Pancreas (tissue), 10 donors: Measurements from ENCODE around the gene CDK6. TPM values are rescaled to one million over a fixed set of nuclear protein-coding genes. Genes with fewer than 3 reads are reported as not detected.

Experiments
- ATAC-seq, 4 donors: fragments of 200-7000 bp; cut with Tn5 transposase; one replicate each; pipeline versions ENCODE4 v1.8.0 to v1.9.1; 2020; ENCODE audit warnings: mild to moderate bottlenecking in 4 of 4, moderate library complexity in 4 of 4
- DNase-seq, 6 donors: peaks; one replicate each; pipeline ENCODE4 v3.0.0-alpha.2; 2020
- FAIRE-seq: peaks from 2 replicates; lab custom pipeline; 2012; peaks lifted over from hg19 to GRCh38; lab: Jason Lieb, UNC
- H3K27ac ChIP-seq, 4 donors: fragments of 200-600 bp; sonication (generic); 1 replicate in 3 of 4; 2 replicates in 1 of 4; pipeline versions ENCODE4 v1.5.0 to v1.8.0; 2020
- H3K27me3 ChIP-seq, 4 donors: fragments of 200-600 bp; one replicate each; pipeline ENCODE4 v1.8.0; 2021
- H3K36me3 ChIP-seq, 3 donors: fragments of 200-600 bp; sonication (generic) in 1 of 3; one replicate each; pipeline versions ENCODE4 v1.5.0 to v1.8.0; 2020 to 2021
- H3K4me1 ChIP-seq, 3 donors: fragments of 200-600 bp; one replicate each; pipeline ENCODE4 v1.8.0; 2021
- H3K4me3 ChIP-seq, 4 donors: fragments of 200-600 bp; sonication (generic) in 2 of 4; one replicate each; pipeline versions ENCODE4 v1.5.0 to v1.8.0; 2020 to 2021
- H3K9me3 ChIP-seq, 4 donors: fragments of 200-600 bp; one replicate each; pipeline ENCODE4 v1.8.0; 2021
- WGBS, 2 donors: extraction: QIAGEN DNeasy Blood & Tissue Kit; methylation state at CpG; one replicate each; pipeline ENCODE4 v1.1.7; 2013; 5-methylcytosine and 5-hydroxymethylcytosine counted together
- intact Hi-C, 3 donors: fragments of 100-400 bp; cut with DNase I; formaldehyde crosslinking; loops; one replicate each; pipeline versions ENCODE4 v1.11.1 to v1.14.2; 2022
- polyA plus RNA-seq, 2 donors: library from polyadenylated mRNA; stranded (reverse); fragments of 200-250 nt; gene quantifications; one replicate each; pipeline ENCODE4 v1.2.3, GENCODE V29; 2013
- total RNA-seq, 6 donors: library from RNA; stranded (reverse); fragmentation: NEBNext Ultra II Directional in 4 of 6; extraction: Animal tissue kit (Norgen Biotek cat#: 25700) in 4 of 6; gene quantifications; one replicate each; pipeline versions ENCODE4 v1.2.1 to v1.2.4, GENCODE V29; 2021 to 2023
- TF ChIP-seq, protein P1 (sequence below), 4 donors: fragments of 200-600 bp; sonication (generic) in 3 of 4; IDR thresholded peaks; one replicate each; pipeline versions ENCODE4 v1.5.0 to v1.8.0; 2021; ENCODE audit warnings: antibody characterized with exemption in 4 of 4
- donor health status: healthy with polysubstance abuse.
- donor health status: DM: no; HTN: no; CAD: no; lungs with moderate emphysema.
- donor health status: DM: no; HTN: no; CAD: no.
- donor health status: control.
- donor health status: control.
- donor health status: Bipolar disorder and iron deficiency.
- donor health status: DM: yes; HTN: yes; CAD: no.
- donor health status: DM: no; HTN: no; CAD: no.
- donor health status: DM: no; HTN: no; CAD: no.
- donor health status: DM: yes; HTN: yes; CAD: no.

The CDK6 gene
- total and polyA plus RNA-seq, 8 donors: 2.4 to 33.4 (median 18.7) TPM

DNA sequence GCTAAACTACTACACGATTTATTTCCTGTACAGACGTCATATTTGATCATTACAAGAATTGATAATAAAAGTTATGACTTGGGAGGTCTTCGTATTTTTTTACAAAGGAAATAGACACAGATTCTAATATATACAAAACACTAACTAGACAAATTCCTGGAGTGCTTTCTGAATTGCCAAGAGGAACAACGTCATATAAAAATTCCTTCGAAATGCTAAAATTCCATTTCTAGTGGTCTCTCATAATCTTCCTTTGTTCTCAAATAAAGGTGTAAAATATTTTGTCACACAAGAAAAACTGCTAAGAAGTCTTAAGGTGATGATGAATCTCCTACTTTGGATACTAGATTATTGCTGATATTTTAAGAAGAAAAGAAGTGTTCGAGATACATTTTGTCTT lies 85.4 kb downstream of the CDK6 start:
- DNase-seq (no peak), FAIRE-seq (no peak), ATAC-seq (no peak)
- Histone ChIP-seq H3K9me3 (no peaks in the 10 kb centered on the region), H3K4me3 (no peak overlapping the region), H3K27ac (no peak overlapping the region), H3K36me3 (no peaks in the 10 kb centered on the region), H3K27me3 (no peaks in the 10 kb centered on the region), H3K4me1 (peaks cover 0 to 14% (median 13%) of the 10 kb centered on the region in 3 donors)
- WGBS, 2 donors: 93 to 96% methylated on average over 6 of the region's 6 CpGs
- TF ChIP-seq, protein P1, sequence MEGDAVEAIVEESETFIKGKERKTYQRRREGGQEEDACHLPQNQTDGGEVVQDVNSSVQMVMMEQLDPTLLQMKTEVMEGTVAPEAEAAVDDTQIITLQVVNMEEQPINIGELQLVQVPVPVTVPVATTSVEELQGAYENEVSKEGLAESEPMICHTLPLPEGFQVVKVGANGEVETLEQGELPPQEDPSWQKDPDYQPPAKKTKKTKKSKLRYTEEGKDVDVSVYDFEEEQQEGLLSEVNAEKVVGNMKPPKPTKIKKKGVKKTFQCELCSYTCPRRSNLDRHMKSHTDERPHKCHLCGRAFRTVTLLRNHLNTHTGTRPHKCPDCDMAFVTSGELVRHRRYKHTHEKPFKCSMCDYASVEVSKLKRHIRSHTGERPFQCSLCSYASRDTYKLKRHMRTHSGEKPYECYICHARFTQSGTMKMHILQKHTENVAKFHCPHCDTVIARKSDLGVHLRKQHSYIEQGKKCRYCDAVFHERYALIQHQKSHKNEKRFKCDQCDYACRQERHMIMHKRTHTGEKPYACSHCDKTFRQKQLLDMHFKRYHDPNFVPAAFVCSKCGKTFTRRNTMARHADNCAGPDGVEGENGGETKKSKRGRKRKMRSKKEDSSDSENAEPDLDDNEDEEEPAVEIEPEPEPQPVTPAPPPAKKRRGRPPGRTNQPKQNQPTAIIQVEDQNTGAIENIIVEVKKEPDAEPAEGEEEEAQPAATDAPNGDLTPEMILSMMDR (IDR thresholded peaks at IDR 0.05): no peak
- intact Hi-C loops: no loop called here

DNA sequence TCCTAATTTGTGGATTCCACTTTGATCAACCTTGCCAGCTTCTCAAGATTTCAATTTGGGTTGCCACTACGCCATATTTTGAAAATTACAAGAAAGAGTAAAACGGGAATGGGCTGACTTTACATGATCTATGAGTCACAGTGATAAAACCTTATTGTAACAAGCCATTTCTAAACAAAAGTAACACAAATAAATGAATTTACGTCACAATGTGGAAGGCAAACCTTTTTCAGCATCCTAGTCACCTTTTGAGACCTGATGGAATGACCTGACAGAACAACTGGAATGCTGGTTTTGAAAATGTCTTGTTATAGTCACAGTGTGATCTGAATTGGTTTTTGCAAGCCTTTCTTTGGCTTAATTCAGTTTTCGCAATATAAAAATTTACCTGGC lies 85.9 kb downstream of the CDK6 start:
- peaks cover 0 to 14% (median 13%) of the 10 kb centered on the region in 3 donors for H3K4me1 ChIP-seq
- WGBS, 2 donors: 86 to 87% methylated on average over 4 of the region's 4 CpGs
- no peaks in the 10 kb centered on the region for H3K36me3 ChIP-seq
- no peaks in the 10 kb centered on the region for H3K9me3 ChIP-seq
- TF ChIP-seq, protein P1 (IDR thresholded peaks at IDR 0.05): no peak
- intact Hi-C loops: no loop called here
- no peak overlapping the region for H3K4me3 ChIP-seq
- no peak for ATAC-seq
- no peak overlapping the region for H3K27ac ChIP-seq
- no peak for FAIRE-seq
- H3K27me3 ChIP-seq: no peaks in the 10 kb centered on the region
- DNase-seq: no peak

DNA sequence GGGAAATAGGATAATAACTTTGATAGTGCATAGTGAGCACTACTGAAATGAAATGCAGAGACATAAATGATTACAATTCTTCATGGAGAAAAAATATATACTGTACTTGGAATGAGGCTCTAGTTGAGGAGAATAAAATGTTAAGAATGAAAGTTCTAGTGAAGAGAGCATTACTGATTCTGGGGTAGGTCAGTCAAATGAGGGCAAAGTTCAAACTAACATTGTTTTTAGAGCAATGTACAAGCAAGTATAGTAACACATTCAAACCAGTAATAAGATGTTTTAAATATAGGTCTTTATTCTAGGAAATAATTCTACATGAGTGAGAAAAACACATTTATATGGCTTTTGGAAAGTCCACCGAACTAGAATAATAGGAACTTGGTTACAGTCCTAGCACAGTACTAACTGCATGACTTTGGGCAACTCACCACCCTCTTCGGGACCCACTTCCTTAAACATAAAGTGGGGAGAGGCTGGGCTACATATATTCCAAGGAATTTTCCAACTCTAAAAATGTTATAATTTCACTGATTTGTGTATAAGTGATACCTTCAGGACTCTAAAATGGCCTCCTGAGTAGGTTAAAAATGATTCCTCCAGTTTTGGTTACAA lies 86.4 kb downstream of the CDK6 start:
- intact Hi-C loops: no loop called here
- DNase-seq: no peak
- Histone ChIP-seq H3K36me3 (no peaks in the 10 kb centered on the region), H3K27me3 (no peaks in the 10 kb centered on the region), H3K4me1 (peaks cover 0 to 14% (median 13%) of the 10 kb centered on the region in 3 donors), H3K9me3 (no peaks in the 10 kb centered on the region), H3K4me3 (no peak overlapping the region), H3K27ac (no peak overlapping the region)
- ATAC-seq: no peak
- WGBS, 2 donors: 95 to 96% methylated on average over 2 of the region's 2 CpGs
- TF ChIP-seq, protein P1 (IDR thresholded peaks at IDR 0.05): no peak
- FAIRE-seq: no peak

DNA sequence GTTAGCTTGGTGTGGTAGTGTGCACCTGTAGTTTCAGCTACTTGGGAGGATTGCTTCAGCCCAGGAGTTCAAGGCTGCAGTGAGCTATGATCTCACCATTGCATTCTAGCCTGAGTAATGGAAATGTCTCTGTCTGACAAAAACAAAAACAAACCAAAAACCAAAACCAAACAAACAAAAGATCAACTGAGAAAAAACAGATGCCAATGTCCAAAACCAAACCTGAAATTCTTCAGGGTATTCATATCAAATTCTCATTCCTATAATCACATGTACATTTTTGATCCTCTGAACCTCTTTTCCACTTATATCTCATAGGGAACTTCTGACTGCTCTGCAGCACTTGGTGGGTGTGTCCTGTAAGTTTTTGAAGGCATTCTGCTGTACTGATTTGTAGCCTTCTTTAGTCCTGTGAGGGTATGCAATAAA lies 87.0 kb downstream of the CDK6 start:
- TF ChIP-seq, protein P1 (IDR thresholded peaks at IDR 0.05): no peak
- no peaks in the 10 kb centered on the region for H3K27me3 ChIP-seq
- H3K9me3 ChIP-seq: no peaks in the 10 kb centered on the region
- H3K36me3 ChIP-seq: no peaks in the 10 kb centered on the region
- no peak overlapping the region for H3K4me3 ChIP-seq
- DNase-seq: no peak
- ATAC-seq: no peak
- intact Hi-C loops: no loop called here
- H3K27ac ChIP-seq: no peak overlapping the region
- H3K4me1 ChIP-seq: peaks cover 0 to 14% (median 13%) of the 10 kb centered on the region in 3 donors
- no peak for FAIRE-seq

DNA sequence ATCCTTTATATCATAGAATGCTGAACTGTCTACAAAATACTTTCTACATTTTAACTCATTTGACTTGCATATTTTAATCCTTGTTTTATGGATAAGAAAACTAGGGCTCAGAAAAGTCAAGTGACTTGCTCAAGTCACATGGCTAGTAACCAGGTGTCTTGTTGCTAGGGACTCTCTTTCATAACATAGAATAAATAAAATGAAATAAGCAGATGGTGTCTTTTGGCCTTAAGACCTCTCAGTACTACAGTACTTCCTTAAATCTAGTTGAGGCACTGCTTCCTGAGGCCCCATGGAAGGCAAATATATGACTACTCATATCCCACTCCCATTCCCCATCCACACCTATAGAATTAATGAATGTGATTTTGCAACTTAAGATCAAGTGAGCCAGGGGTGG lies 87.9 kb downstream of the CDK6 start:
- DNase-seq (no peak), FAIRE-seq (no peak), ATAC-seq (peak in 1 of 4 donors; percentile 39)
- Histone ChIP-seq H3K36me3 (no peaks in the 10 kb centered on the region), H3K27me3 (no peaks in the 10 kb centered on the region), H3K9me3 (no peaks in the 10 kb centered on the region), H3K4me1 (peaks cover 0 to 14% (median 13%) of the 10 kb centered on the region in 3 donors), H3K4me3 (no peak overlapping the region), H3K27ac (no peak overlapping the region)
- intact Hi-C loops: no loop called here
- TF ChIP-seq, protein P1 (IDR thresholded peaks at IDR 0.05): no peak
